ENCODE data around the gene ANXA1.

- no peak for TF ChIP-seq CTCF (IDR thresholded peaks at IDR 0.05)
- no peak for TF ChIP-seq POLR2AphosphoS5 (IDR thresholded peaks at IDR 0.05; ENCODE audit: low read depth, low read length)
- TF ChIP-seq SIN3A (IDR thresholded peaks at IDR 0.05; ENCODE audit: borderline replicate concordance, insufficient read depth, low read depth, low read length), result no peak
- TF ChIP-seq REST (IDR thresholded peaks at IDR 0.05; ENCODE audit: insufficient read depth in 1 of 2, low read depth in 2 of 2, low read length in 1 of 2), result no peak
These were observed 18.7 kb downstream of the ANXA1 start for GRCh38 chr9:73170185-73170957.

Measured in Panc1 (cell line).